AG04450 (cell line): ENCODE data around the gene TWIST1. TPM values are rescaled to one million over a fixed set of nuclear protein-coding genes. Genes with fewer than 3 reads are reported as not detected.

Experiments used
- CTCF ChIA-PET: fragments of 300-600, 350-600 bp; formaldehyde crosslinking; extraction: SDS; loops from one replicate; lab custom pipeline; 2022; ENCODE audit warnings: antibody characterized with exemption, inconsistent platforms; lab: Charles Lee
- POLR2A ChIA-PET: fragments of 350-600 bp; formaldehyde crosslinking; extraction: SDS; loops from one replicate; lab custom pipeline; 2021; ENCODE audit warnings: antibody characterized with exemption, inconsistent platforms; lab: Yijun Ruan, JAX
- DNase-seq: peaks from one replicate; pipeline ENCODE4 v3.0.0-alpha.2; 2011; ENCODE audit warnings: low read depth, low spot score
- H3K27ac ChIP-seq: one replicate; pipeline ENCODE4 v1.5.1; 2012; ENCODE audit warnings: low read depth, low read length, control low read depth
- H3K27me3 ChIP-seq: one replicate; pipeline ENCODE4 v1.6.0; 2012; ENCODE audit warnings: low read length; ENCODE audit not compliant: control insufficient read depth, insufficient read depth
- H3K4me3 ChIP-seq: 2 replicates; pipeline ENCODE4 v1.5.1; 2011; ENCODE audit warnings: mild to moderate bottlenecking, low read depth, low read length, control low read depth
- H3K9me3 ChIP-seq: 2 replicates; pipeline ENCODE4 v1.5.1; 2012; ENCODE audit warnings: low read length; ENCODE audit not compliant: control insufficient read depth, insufficient read depth
- CTCF ChIP-seq: IDR thresholded peaks from 2 replicates; pipeline ENCODE4 v1.5.1; 2011; ENCODE audit warnings: low read depth, low read length, control low read depth, inconsistent platforms
- polyA plus RNA-seq: library from polyadenylated mRNA; depleted of rRNA; stranded (reverse); fragments of >200 nt; gene quantifications from 2 replicates; pipeline ENCODE4 v1.2.3, GENCODE V29; 2011

Gene TWIST1
- polyA plus RNA-seq, 1 experiment = 19.4 TPM

GRCh38 chr7:19097165-19098055 lies 20.0 kb downstream of the TWIST1 start:
- H3K9me3 ChIP-seq = no peaks in the 10 kb centered on the region
- DNase-seq = no peak
- CTCF ChIA-PET = interaction anchor here (0.6 to 1.0 kb wide), 2 partner anchors 18 to 394 kb away, joined by 3 to 4 read pairs; no protein-coding TSS in a partner anchor
- no peak overlapping the region for H3K4me3 ChIP-seq
- no peaks in the 10 kb centered on the region for H3K27me3 ChIP-seq
- no peak for TF ChIP-seq CTCF
- POLR2A ChIA-PET = no interaction called here
- H3K27ac ChIP-seq = no peak overlapping the region

- TF ChIP-seq CTCF = no peak
- H3K9me3 ChIP-seq = no peaks in the 10 kb centered on the region
- H3K4me3 ChIP-seq = no peak overlapping the region
- DNase-seq = no peak
- no peaks in the 10 kb centered on the region for H3K27me3 ChIP-seq
- CTCF ChIA-PET = interaction anchor here (1.6 kb wide), 1 partner anchor 402 kb away, joined by 3 read pairs; no protein-coding TSS in a partner anchor
- no peak overlapping the region for H3K27ac ChIP-seq
- POLR2A ChIA-PET = no interaction called here
These were observed 22.0 kb downstream of the TWIST1 start for GRCh38 chr7:19095353-19095860.

- Histone ChIP-seq H3K27ac (no peak overlapping the region), H3K27me3 (no peaks in the 10 kb centered on the region), H3K4me3 (no peak overlapping the region), H3K9me3 (no peaks in the 10 kb centered on the region)
- CTCF ChIA-PET = no interaction called here
- POLR2A ChIA-PET = no interaction called here
- DNase-seq = no peak
- no peak for TF ChIP-seq CTCF
These were observed 22.7 kb downstream of the TWIST1 start for GRCh38 chr7:19094598-19095352.

GRCh38 chr7:19094138-19094537 lies 23.3 kb downstream of the TWIST1 start:
- no peak overlapping the region for H3K4me3 ChIP-seq
- POLR2A ChIA-PET = no interaction called here
- CTCF ChIA-PET = interaction anchor here (0.6 kb wide), 1 partner anchor 397 kb away, joined by 3 read pairs; no protein-coding TSS in a partner anchor
- H3K27me3 ChIP-seq = no peaks in the 10 kb centered on the region
- no peak for DNase-seq
- TF ChIP-seq CTCF = no peak
- H3K9me3 ChIP-seq = no peaks in the 10 kb centered on the region
- no peak overlapping the region for H3K27ac ChIP-seq
